HEK293 (cell line): Measurements from ENCODE around the gene PRKCA.

Source experiments
- ZNF121 ChIP-seq: fragments of 450-650 bp; formaldehyde crosslinking; IDR thresholded peaks from 2 replicates; pipeline ENCODE4 v1.5.1; 2016; ENCODE audit warnings: missing biosample characterization, missing genetic modification characterization
- ZNF416 ChIP-seq: fragments of 450-650 bp; formaldehyde crosslinking; IDR thresholded peaks from 2 replicates; pipeline ENCODE4 v1.5.1; 2016; ENCODE audit warnings: missing biosample characterization, missing genetic modification characterization

GRCh38 chr17:66654106-66654740 lies 351.8 kb downstream of the PRKCA start:
- TF ChIP-seq ZNF121 (tag by site-specific recombination): no peak
- no peak for TF ChIP-seq ZNF416 (tag by site-specific recombination)
